ENCODE measurements around the gene POLDIP2. TPM values are rescaled to one million over a fixed set of nuclear protein-coding genes. Genes with fewer than 3 reads are reported as not detected.

Gene POLDIP2
- total RNA-seq, 1 donor from 2014 or later, result 66.9 TPM

GRCh38 chr17:28317966-28318758 lies 39.2 kb downstream of the POLDIP2 start:
- DNase-seq (ENCODE audit: low read depth in 2 of 2), result no peak

GRCh38 chr17:28317099-28317965 lies 40.0 kb downstream of the POLDIP2 start:
- DNase-seq (ENCODE audit: low read depth in 2 of 2), result no peak

GRCh38 chr17:28315846-28316705 lies 41.3 kb downstream of the POLDIP2 start:
- no peak for DNase-seq (ENCODE audit: low read depth in 2 of 2)

GRCh38 chr17:28313841-28314240 lies 43.5 kb downstream of the POLDIP2 start:
- DNase-seq (ENCODE audit: low read depth in 2 of 2), result no peak

- DNase-seq (ENCODE audit: low read depth in 2 of 2), result no peak
These were observed 50.3 kb downstream of the POLDIP2 start for GRCh38 chr17:28306954-28307401.

- no peak for DNase-seq (ENCODE audit: low read depth in 2 of 2)
These were observed 58.9 kb downstream of the POLDIP2 start for GRCh38 chr17:28298449-28298848.

Other genes with a start within 250 kb of the POLDIP2 start
- gene TMEM97, start 38.3 kb downstream of the POLDIP2 start, total RNA-seq, result 15.8 and 32.0 TPM in 2 replicates
- 40.3 and 45.2 TPM in 2 replicates for gene IFT20, start 22.1 kb downstream of the POLDIP2 start, total RNA-seq
- gene TNFAIP1, start 21.8 kb downstream of the POLDIP2 start, total RNA-seq, result 71.4 and 108 TPM in 2 replicates
- gene SEBOX, start 7.7 kb upstream of the POLDIP2 start, total RNA-seq, result not detected in 2 replicates
- gene VTN, start 12.8 kb upstream of the POLDIP2 start, total RNA-seq, result under 0.01 TPM in 1 of 2 replicates, not detected in the other
- gene SARM1, start 14.2 kb upstream of the POLDIP2 start, total RNA-seq, result 1.8 and 3.7 TPM in 2 replicates
- gene SLC46A1, start 48.7 kb upstream of the POLDIP2 start, total RNA-seq, result 0.77 and 1.8 TPM in 2 replicates
- gene SLC13A2, start 116.1 kb upstream of the POLDIP2 start, total RNA-seq, result not detected in 2 replicates
- not detected in 2 replicates for gene FOXN1, start 148.8 kb upstream of the POLDIP2 start, total RNA-seq
- gene UNC119, start 195.1 kb upstream of the POLDIP2 start, total RNA-seq, result 18.0 and 25.7 TPM in 2 replicates
- 44.2 and 56.3 TPM in 2 replicates for gene PIGS, start 214.0 kb upstream of the POLDIP2 start, total RNA-seq
- gene ALDOC, start 219.4 kb upstream of the POLDIP2 start, total RNA-seq, result 30.7 and 31.7 TPM in 2 replicates
- gene SPAG5, start 241.5 kb upstream of the POLDIP2 start, total RNA-seq, result 10.9 and 22.2 TPM in 2 replicates